CD4-positive, alpha-beta T cell treated with Interferon gamma for 1 hour (primary cell): ENCODE measurements around the gene SLC24A3.
"Not testable (repeated sequence)": the region's sequence is repeated elsewhere in the genome, so short reads cannot be mapped to it uniquely, and the experiment has no call there.

ENCODE experiments used
- DNase-seq: peaks from one replicate; pipeline ENCODE4 v3.0.0-alpha.2; 2020

The SLC24A3 gene

DNA sequence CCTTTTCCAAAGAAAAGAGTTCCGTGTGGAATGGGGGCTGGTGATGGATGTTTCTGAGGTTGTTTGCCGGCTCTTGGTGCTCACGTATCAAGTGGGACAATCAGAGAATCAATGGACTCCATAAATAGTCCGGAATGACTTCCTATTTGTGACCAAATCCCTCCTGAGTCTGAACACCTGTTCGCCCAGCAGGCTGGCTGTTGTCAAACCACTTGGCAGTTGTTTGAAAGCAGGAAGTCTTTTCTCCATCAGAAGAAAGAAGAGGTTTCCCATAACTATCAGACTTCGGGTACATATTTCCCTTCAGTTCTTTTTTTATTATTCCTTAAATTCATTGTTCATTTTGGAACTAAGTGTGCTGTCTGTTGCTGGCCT, 390.9 kb downstream of the SLC24A3 start:
- DNase-seq: no peak

DNA sequence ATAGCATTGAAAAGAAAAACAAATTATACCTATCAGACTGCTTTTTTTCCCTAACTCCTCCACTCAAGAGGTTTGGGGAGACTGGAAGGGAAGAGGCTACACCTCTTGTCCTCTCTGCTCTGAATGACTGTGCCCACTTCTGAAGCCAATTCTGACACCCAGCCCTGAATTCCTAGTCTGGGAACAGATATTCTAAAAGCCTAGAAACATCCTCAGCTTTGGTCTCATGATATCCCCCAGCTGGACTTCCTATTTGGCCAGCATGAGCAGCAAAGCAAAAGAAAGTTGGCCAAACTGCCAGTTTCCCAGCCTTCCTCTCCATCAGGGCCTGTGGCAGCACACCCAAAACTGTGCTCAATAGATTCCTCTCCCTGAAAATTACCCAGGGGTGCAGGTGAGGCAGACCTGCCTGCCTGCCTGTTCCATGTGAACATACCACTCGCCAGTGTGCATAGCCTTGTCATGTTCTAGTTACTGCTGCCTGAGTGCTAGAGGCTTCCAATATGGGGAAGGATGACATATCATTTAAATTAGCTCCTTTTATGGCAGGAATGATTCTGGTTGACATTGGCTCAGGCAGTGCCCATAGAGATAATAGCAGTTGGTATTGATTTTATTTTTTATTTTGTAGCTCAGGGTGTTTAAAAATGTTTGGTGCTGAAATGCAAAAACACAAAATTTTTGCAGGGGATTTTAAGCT, 393.5 kb downstream of the SLC24A3 start:
- DNase-seq: no peak

DNA sequence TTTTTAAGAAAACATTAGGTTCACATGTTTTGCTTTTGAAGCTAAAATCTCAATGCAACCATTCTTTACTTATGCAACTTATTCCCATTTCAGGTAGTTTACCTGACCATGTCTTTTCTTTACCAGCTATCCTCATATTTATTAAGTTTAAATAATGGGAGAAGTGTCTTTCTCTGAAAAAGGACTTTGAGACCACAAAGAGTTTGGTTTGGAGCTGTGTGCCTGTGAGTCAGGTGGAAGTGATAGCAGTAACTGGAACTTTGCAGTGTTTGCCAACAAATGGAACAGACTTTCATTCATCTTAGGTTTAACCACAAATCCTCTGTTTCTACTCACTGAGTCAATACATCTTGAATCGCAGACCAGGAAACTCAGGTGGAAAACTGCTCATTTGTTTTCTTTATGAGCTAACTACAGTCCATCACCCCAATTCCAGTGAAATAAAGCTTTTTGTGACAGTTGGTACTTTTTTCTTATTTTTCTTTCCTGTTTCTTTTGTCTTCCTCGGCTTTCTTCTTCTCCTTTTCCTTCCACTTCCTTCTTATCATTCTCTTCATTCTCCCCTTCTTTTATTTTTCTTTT, 397.3 kb downstream of the SLC24A3 start:
- DNase-seq: no peak

DNA sequence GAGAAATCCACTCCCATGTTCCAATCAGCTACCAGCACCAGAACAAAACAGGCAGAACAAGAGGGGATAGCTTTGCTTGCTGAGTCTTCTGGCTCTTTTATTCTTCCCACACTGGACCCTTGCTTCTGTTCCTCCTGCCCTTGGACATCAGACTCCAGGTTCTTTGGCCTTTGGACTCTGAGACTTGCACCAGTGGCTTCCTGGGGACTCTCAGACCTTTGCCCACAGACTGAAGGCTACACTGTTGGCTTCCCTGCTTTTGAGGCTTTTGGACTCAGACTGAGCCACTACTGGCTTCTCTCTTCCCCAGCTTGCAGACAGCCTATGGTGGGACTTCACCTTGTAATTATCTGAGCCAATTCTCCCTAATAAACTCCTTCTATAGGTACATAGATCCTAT, 403.2 kb downstream of the SLC24A3 start:
- no peak for DNase-seq

DNA sequence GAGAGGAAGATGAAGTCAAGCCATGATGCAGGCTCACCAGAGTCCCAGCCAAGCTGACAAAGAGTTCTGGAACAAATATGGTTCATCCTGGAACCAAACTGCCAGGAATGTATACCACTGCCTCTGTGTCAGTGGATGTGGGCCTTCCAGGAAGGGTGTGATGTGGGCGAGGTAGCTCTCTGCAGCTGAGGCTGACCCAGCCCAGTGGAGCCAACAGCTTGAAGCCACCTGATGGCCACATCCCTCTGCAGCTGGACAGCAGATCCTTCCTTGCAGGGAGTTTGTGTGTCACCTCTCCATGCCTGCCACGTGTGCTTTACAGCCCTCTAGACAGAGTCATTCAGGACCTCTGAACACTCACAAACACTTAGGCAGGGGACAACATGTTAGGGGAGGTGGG, 403.6 kb downstream of the SLC24A3 start:
- no peak for DNase-seq

DNA sequence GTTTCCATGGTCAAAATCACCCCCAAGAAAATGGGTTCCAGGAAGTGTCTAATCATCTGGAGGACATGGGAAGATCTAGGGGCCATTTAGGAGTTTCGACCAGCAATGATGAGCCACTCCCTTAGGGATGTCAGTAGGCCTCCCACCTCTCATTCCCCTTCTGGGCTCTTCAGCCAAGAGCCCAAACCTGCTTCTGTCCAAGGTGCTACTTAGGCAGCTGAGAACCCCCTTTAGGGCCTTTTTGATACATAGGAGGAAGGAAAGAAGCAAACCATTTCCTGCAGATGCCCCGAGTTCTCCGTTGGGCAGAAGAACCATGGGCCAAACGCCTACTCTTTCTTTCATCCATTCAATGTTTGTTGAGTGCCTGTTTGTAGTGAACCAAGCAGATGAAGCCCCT, 404.2 kb downstream of the SLC24A3 start:
- no peak for DNase-seq

DNA sequence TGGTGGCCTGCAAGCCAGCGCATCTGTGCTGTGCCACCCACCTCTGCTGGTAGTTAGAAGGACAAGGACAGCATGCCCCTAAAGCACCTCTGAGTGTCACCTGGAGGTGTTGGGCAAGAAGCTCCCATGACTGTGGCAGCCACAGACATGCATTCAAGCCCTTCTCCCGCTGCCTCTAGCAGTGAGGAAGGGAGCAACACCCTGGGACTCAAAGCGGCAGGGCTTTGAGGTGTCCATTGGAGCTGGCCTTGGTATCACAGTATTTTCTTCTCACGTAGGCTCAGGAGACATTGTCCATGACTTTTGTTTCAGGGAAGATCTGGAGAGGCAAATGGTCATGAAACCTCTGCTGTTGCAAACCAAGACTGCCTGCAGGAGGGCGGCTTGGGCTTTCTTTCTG, 404.8 kb downstream of the SLC24A3 start:
- DNase-seq: no peak

DNA sequence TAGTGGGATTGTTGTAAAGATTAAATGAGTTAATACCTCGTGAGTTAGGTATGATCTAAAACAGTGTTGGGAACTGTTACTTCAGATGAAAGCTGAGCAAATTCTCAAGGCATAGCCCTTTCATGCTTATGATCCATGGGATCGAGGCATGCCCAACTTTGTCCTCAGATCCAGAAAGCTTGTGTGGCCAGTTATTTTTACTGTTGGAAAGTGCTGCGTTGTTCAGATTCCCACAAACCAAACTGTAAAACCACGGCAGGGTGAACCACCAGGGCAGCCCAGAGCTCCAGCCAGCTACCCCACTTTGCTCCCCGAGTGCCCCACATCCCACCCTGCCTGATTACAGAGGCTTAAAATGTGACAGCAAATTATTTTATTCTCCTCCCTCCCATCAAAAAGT, 406.3 kb downstream of the SLC24A3 start:
- no peak for DNase-seq

DNA sequence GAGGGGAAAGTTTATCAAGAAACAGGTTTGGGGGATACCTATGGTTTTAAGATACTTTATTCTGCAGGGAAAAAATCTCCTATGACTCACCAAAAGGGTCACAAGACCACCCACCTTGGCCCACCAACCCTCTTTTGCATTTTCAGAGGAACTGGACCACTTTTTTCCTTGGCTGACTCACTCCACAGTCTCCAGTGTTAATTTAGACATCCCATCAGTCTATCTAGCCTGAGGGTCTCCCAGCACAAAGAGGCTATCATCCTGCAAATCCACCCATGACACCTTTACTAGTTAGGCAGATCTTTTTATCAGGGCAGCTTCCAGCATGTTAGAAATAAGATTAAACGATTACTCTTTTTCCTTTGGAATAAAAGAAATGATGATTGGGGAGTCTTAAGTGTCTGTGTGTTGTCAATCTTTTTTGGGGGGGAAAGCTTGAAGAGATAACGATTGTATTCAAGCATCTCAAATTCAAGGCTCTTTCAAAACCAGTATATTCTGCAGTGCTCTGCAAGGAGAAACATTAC, 407.5 kb downstream of the SLC24A3 start:
- DNase-seq: no peak

DNA sequence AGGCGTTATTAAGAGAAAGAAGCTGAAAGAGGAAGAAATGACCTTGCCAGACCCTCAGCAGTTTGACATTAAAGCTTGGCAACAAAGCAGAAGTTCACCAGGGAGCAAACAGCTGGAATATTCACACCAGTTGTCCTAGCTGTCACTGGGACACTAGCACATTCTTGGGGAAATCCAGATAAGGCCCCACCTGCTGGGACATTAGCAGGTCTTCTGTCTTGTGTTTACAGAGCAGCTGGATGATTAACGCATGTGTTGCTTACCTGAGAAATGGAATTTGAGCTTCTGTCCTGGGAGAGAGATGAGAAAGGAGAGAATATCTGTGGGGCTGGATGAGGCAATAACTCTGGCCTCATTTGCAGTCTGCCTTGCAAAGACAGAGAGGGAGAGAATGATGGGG, 408.0 kb downstream of the SLC24A3 start:
- no peak for DNase-seq

DNA sequence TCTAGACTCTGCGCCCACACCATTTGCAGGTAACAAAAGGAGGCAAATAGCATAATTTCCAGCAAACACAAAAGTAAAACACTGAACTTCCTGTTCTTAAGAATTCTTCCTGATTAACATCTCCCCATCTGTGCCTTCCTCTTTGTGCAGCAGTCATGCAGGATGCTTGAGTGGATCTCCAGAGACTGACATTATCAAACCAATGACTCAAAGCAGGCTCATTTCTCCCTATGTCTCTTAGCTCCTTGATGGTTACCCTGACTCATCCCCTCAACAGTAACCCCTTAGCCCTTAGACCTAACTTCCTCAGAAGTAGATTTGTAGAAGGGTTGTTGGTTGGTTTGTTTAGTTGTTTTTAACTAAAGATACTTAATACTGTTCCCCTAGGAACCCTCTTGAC, 408.6 kb downstream of the SLC24A3 start:
- no peak for DNase-seq

DNA sequence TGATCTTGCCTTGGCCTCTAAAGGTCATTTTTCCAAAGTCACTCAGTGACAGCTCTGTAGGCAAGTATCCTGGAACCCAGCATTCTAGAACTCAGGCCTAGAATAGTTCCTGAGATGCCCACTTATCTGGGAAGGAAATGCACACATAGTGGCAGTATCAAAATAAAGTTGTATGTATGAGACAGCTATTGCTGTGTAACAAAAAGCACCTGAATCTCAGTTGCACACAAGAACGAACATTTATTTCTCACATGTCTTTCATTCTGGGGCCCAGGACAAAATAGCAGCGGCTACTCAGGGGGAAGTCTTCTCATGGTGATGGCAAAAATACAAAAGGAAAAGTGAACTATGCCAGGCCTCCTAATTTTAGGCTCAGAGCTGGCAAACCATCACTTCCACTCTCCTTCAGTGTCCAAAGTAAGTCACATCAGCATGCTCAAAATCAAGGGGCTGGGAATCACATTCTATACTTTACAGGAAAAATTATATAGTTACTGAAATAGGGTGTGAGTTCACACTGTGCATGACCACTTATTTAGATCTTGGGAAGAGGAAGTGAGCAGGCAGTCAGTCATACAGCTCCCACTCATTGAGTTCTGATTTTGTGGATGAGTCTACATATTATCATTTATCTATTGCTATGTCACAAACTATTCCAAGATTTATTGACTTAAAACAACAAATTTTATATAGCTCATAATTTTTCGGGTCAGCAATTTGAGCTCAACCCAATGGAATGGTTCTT, 412.0 kb downstream of the SLC24A3 start:
- DNase-seq: no peak

DNA sequence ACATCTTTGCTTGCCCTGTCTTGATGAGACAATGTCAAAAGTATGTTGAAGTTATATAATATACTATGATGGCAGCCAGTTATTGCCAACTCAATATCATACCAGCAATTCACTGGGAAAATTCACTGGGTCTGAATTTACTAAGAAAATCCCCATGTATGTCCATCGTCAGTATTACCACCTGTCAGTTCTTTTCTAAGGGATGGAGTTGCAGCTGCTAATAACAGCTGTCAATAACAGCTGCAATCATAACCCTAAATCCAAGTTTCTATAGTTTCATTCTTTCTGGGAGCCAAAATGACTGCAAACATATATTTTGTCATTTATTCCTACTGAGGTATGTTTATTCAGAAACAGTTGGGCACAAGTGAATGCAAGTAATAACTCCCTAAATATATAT, 413.0 kb downstream of the SLC24A3 start:
- DNase-seq: no peak

DNA sequence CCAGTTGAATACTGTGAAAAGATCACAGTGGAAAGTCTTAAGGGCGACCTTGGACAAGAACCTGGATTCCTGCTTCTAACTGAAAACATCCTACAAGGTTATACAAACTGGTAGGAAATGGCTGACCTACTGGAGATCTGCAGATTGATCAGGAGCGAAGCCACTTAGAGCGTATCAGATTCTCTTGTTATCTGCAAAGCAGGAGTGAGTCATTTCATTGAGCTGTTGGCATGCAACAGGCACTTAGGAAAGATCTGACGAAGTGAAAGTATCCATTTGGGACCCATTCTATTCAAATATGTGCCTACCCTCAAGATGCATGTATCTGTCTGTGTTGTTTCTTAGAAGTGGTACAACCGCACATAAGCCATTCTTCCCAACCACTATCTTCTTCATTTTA, 414.5 kb downstream of the SLC24A3 start:
- DNase-seq: no peak

DNA sequence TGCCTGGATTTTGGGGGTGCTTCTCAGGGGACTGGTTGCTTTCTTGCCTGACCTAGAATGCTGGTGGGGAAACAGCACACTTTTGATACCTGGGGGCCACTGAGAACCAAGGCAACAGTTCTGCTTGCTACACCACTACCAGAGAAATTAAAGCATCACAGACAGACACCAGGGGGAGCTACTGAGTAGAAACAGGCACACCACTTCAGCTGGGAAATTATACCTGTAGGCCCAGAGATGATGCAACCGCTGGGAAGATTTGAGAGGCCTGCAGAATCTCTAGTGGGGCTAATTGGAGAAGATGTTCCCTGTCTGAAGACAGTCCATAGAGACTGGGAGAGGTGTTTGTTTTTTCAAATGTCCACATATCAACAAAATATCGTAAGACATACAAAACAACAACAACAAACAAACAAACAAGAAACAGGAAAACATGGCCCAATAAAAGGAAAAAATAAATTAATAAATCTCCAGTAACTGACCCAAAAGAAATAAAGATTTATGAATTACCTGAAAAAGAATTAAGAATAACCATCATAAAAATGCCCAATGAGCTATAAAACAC, 416.2 kb downstream of the SLC24A3 start:
- peak; percentile 16 for DNase-seq

DNA sequence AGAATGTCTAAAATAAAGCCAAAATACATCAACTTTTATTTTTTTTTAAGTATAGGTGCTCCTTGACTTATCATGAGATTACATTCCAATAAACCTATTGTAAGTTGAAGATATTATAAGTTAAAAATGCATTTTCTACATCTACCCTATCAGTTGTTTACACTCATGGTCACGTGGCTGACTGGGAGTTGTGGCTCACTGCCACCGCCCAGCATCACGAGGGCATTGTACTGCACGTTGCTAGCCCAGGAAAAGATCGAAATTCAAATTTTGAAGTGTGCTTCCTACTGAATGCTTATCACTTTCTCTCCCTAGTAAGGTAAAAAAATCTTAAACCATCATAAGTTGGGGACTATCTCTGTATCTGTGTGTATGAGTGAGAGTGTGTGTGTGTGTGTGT, 419.0 kb downstream of the SLC24A3 start:
- DNase-seq: no peak

DNA sequence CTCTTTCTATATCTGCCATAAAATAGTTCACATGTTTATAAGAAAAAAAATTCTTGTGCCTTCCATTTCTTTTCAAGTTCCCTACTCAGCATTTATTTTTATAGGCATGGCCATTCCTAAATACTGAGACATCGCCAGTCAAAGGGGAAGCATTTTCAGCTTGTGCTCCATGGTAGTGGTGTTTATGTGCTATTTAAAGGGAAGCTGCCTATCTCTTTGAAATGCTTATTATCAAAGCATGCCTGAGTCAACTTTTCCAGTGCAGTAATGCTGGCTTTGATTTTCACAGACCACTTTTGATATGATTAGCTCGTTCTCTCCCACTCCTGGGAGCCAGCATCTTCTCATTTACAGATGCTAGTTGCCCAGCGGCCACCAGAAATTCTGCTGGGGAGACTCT, 421.5 kb downstream of the SLC24A3 start:
- DNase-seq: no peak

DNA sequence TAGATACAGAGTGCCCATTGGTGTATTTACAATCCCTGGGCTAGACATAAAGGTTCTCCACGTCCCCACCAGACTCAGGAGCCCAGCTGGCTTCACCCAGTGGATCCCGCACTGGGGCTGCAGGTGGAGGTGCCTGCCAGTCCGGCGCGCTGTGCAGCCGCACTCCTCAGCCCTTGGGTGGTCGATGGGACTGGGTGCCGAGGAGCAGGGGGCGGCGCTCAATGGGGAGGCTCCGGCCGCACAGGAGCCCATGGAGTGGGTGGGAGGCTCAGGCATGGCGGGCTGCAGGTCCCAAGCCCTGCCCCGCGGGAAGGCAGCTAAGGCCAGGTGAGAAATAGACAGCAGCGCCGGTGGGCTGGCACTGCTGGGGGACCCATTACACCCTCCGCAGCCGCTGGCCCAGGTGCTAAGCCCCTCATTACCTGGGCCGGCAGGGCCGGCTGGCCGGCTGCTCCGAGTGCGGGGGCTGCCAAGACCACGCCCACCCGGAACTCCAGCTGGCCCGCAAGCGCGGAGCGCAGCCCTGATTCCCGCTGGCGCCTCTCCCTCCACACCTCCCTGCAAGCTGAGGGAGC, 427.1 kb downstream of the SLC24A3 start:
- not testable (repeated sequence) for DNase-seq

DNA sequence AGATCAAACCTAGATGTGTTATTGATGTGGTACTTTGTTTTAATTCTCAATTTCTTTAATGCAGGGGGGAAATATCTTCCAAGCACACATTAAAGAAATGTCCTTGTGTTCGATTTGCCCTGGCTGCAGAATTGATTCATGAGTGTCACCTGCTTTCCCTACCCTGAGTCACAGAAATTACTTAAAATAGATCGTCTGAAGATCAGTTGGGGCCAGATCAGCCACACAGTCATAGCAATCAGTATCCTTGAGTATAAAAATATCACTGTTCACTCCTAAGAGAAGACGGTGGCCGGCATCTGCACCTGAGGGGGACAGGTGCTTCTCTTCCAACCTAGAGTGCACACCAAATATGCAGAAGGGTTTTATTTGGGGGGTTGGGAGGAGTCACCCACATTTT, 430.4 kb downstream of the SLC24A3 start:
- no peak for DNase-seq

DNA sequence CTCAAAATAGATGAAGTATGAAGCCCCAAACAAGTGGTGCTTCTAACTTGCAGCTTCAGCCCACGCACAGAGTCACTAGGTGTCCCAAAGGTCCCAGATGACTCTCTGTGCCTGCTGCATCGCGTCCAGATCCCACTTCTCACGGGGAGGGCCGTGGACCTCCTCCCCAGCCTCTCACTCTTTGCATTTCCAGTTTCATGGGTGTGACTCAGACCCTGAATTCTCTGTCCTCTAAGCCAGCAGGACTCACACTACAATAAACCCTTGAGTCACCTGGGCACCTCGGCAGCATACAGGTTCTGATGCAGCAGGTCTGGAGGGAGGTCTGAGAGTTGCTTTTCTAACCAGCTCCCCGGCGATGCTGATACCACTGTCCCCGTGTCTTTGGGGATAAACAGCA, 431.6 kb downstream of the SLC24A3 start:
- DNase-seq: no peak

DNA sequence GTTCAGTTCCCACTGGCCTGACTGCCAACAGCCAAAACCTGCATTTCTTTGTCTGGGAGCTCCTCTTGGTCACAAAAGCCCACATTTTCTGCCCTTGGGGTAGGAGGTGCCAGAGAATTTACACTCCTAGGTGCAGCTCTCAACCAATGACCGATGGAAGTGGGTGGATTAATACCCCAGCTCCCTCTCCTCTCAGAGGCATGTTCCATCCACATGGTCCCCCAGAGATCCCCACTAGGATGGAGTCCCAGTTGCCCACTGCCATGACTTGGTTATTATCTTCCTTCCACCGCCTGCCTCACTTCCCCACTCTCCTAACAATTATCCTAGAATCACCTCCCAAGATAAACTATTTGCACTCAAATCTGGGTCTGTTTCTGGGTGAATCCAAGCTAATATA, 434.5 kb downstream of the SLC24A3 start:
- DNase-seq: no peak

DNA sequence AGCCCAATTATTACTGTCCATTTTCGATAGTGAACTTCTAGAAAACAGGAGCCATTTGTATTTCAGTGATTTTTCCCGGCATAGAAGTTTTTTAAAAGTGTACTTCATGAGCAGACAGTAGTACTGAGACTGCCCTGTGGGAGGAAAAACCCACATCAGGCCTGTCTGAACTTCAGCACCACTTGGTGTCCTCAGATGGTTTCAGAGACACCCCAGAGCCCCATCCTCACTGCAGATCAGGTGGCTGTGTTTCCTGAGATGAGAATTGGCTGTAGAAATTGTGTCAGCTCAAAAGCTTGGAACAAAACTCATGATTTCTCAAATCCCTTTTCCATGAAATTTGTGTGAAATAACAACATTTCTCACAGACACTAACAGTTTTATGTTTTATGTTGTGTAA, 435.6 kb downstream of the SLC24A3 start:
- no peak for DNase-seq

DNA sequence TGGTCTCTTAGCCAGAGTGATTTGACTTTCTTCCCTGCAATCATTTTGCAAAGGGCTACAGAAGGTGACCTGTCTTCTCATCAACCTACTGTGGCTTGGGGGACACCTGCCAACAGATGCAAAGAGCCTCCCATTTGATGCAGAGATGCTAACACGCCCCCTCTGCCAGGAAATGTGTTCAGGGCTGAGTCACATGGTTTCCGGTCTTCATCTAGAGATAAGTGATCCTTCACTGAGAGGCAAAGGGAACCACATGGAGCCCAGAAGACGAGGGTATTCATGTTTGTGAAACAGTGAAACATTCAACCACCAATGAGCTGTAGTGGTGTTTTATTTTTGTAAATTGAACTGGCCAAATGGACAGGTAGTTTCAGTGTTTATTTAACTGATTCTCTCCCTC, 436.6 kb downstream of the SLC24A3 start:
- no peak for DNase-seq

DNA sequence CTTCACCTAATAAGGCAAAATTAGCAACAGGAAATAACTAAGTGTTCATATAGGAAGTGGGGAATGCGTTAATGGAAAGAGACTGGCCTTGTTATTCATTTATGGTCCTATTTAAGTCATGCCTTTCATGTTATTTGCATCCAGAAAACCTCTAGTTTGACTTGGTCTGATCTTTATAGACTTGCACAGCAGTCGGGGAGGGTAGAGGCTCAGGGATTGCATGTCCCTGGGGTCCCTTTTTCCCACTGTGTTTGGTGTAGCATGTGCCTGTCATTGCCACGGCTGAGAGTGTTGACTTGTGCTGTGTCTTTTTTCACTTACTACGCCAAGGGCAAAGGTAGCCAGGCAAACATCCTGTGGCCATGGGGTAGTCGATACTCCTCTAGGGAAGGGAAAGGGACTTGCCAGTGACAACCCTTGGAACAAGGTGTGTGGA, 440.2 kb downstream of the SLC24A3 start:
- no peak for DNase-seq
